ENCODE results near the gene ITIH1.

GRCh38 chr3:52816199-52816598, 38.8 kb downstream of the ITIH1 start:
- no peak for TF ChIP-seq CTCF (IDR thresholded peaks at IDR 0.05)
- no peak for TF ChIP-seq POLR2AphosphoS5 (IDR thresholded peaks at IDR 0.05)
- TF ChIP-seq POLR2A (IDR thresholded peaks at IDR 0.05) = no peak
- TF ChIP-seq EP300 (IDR thresholded peaks at IDR 0.05; ENCODE audit: low read depth) = no peak

Measured in transverse colon (tissue), 4 donors.